Spleen (tissue), 11 donors: Measurements from ENCODE around the gene DLEC1. TPM values are rescaled to one million over a fixed set of nuclear protein-coding genes. Genes with fewer than 3 reads are reported as not detected.

Experiments used
- DNase-seq: peaks from one replicate; pipeline ENCODE4 v3.0.0-alpha.2; 2020
- H3K27ac ChIP-seq, 8 donors: fragments of 200-600 bp; sonication (generic) in 7 of 8; 1 replicate in 4 of 8; 2 replicates in 4 of 8; pipeline versions ENCODE4 v1.5.0 to v1.8.0; 2016 to 2021; ENCODE audit warnings: inconsistent platforms in 4 of 8, mild to moderate bottlenecking in 4 of 8, moderate library complexity in 1 of 8
- H3K27me3 ChIP-seq, 7 donors: fragments of 200-600 bp; sonication (generic) in 6 of 7; replicated peaks in 1 of 7; 1 replicate in 4 of 7; 2 replicates in 3 of 7; pipeline versions ENCODE4 v1.5.0 to v1.8.0; 2016 to 2021; ENCODE audit warnings: inconsistent platforms in 3 of 7, mild to moderate bottlenecking in 1 of 7
- H3K36me3 ChIP-seq, 6 donors: fragments of 200-600 bp; sonication (generic) in 5 of 6; 1 replicate in 4 of 6; 2 replicates in 2 of 6; pipeline versions ENCODE4 v1.5.0 to v1.8.0; 2016 to 2021; ENCODE audit warnings: inconsistent platforms in 2 of 6
- H3K4me1 ChIP-seq, 6 donors: fragments of 200-600 bp; sonication (generic) in 5 of 6; 1 replicate in 3 of 6; 2 replicates in 3 of 6; pipeline versions ENCODE4 v1.5.0 to v1.8.0; 2016 to 2021; ENCODE audit warnings: inconsistent platforms in 3 of 6
- H3K4me3 ChIP-seq, 8 donors: fragments of 200-600 bp; sonication (generic) in 7 of 8; 1 replicate in 4 of 8; 2 replicates in 4 of 8; pipeline versions ENCODE4 v1.5.0 to v1.8.0; 2016 to 2021; ENCODE audit warnings: inconsistent platforms in 4 of 8, mild to moderate bottlenecking in 4 of 8, moderate library complexity in 2 of 8
- H3K9me3 ChIP-seq, 8 donors: fragments of 200-600 bp; sonication (generic) in 7 of 8; 1 replicate in 4 of 8; 2 replicates in 4 of 8; pipeline versions ENCODE4 v1.5.0 to v1.8.0; 2016 to 2021; ENCODE audit warnings: inconsistent platforms in 4 of 8
- CTCF ChIP-seq, 11 experiments: fragments of 200-600 bp in 7 of 11; fragments of 450-650 bp in 4 of 11; sonication (generic) in 4 of 11; IDR thresholded peaks in 8 of 11; conservative IDR thresholded peaks in 3 of 11; 1 replicate in 7 of 11; 2 replicates in 4 of 11; pipeline versions ENCODE4 v1.4.0 to v1.8.0; 2016 to 2021; ENCODE audit warnings: antibody characterized with exemption in 11 of 11, inconsistent platforms in 4 of 11, mild to moderate bottlenecking in 1 of 11
- POLR2A ChIP-seq, 3 donors: fragments of 450-650 bp; IDR thresholded peaks; one replicate each; pipeline ENCODE4 v1.5.1; 2017; ENCODE audit warnings: antibody characterized with exemption in 3 of 3, mild to moderate bottlenecking in 1 of 3
- POLR2AphosphoS5 ChIP-seq, 3 donors: sonication (generic); formaldehyde crosslinking; IDR thresholded peaks; one replicate each; pipeline ENCODE4 v1.5.1; 2017; ENCODE audit warnings: antibody characterized with exemption in 3 of 3
- WGBS, 5 donors: extraction: QIAGEN DNeasy Blood & Tissue Kit in 3 of 5; methylation state at CpG; one replicate each; pipeline versions ENCODE4 v1.1.5 to v1.1.7; 2013 to 2018; 5-methylcytosine and 5-hydroxymethylcytosine counted together
- intact Hi-C: fragments of 100-400 bp; cut with DNase I; formaldehyde crosslinking; loops from one replicate; pipeline ENCODE4 v1.15.0; 2023; ENCODE audit warnings: low total_unique reads
- polyA plus RNA-seq, 3 donors: library from polyadenylated mRNA; stranded (reverse); fragments of 200-250 nt; gene quantifications; one replicate each; pipeline ENCODE4 v1.2.1, GENCODE V29; 2013
- total RNA-seq, 7 donors: library from RNA; depleted of rRNA in 3 of 7; stranded (reverse); fragments of >200 nt in 3 of 7; fragmentation: NEBNext Ultra II Directional in 4 of 7; extraction: Animal tissue kit (Norgen Biotek cat#: 25700) in 4 of 7; gene quantifications; one replicate each; pipeline versions ENCODE4 v1.1.0 to v1.2.1, GENCODE V29; 2016 to 2021
- donor health status: healthy with polysubstance abuse.
- donor health status: DM: no; HTN: no; CAD: no; lungs with moderate emphysema.
- donor health status: DM: no; HTN: no; CAD: no.
- donor health status: Bipolar disorder and iron deficiency.
- donor health status: healthy.
- donor health status: DM: no; HTN: no; CAD: no.
- donor health status: DM: yes; HTN: yes; CAD: no.

The DLEC1 gene
- total and polyA plus RNA-seq, 10 donors, result 0.36 to 2.3 (median 0.88) TPM

GRCh38 chr3:38016410-38016809 is 22.6 kb upstream of the DLEC1 start:
- 97 to 98% (median 98%) methylated on average over 13 of the region's 13 CpGs for WGBS, 5 donors
- peaks cover 0 to 71% (median 40%) of the 10 kb centered on the region in 6 donors for H3K36me3 ChIP-seq
- H3K27me3 ChIP-seq, result no peaks in the 10 kb centered on the region
- no peak for DNase-seq
- peaks cover 0 to 13% (median 11%) of the 10 kb centered on the region in 8 donors for H3K9me3 ChIP-seq
- H3K27ac ChIP-seq, result no peak overlapping the region
- no peak overlapping the region for H3K4me3 ChIP-seq
- intact Hi-C loops, result no loop called here
- peaks cover 0 to 27% (median 0%) of the 10 kb centered on the region in 6 donors for H3K4me1 ChIP-seq
- TF ChIP-seq POLR2AphosphoS5 (IDR thresholded peaks at IDR 0.05) (no peak), POLR2A (IDR thresholded peaks at IDR 0.05) (no peak), CTCF (IDR thresholded peaks at IDR 0.05 in 8 of 11, conservative IDR thresholded peaks at IDR 0.05 in 3 of 11) (no peak)

GRCh38 chr3:38016847-38017444 is 22.1 kb upstream of the DLEC1 start:
- no peak overlapping the region for H3K27ac ChIP-seq
- H3K36me3 ChIP-seq, result peaks cover 0 to 70% (median 40%) of the 10 kb centered on the region in 6 donors
- WGBS, 5 donors, result 57 to 95% (median 80%) methylated on average over 4 to 6 of the region's 6 CpGs
- H3K27me3 ChIP-seq, result no peaks in the 10 kb centered on the region
- intact Hi-C loops, result no loop called here
- H3K9me3 ChIP-seq, result peaks cover 0 to 13% (median 11%) of the 10 kb centered on the region in 8 donors
- peaks cover 0 to 27% (median 1%) of the 10 kb centered on the region in 6 donors for H3K4me1 ChIP-seq
- no peak for DNase-seq
- H3K4me3 ChIP-seq, result no peak overlapping the region
- TF ChIP-seq CTCF (IDR thresholded peaks at IDR 0.05 in 8 of 11, conservative IDR thresholded peaks at IDR 0.05 in 3 of 11) (no peak), POLR2A (IDR thresholded peaks at IDR 0.05) (no peak), POLR2AphosphoS5 (IDR thresholded peaks at IDR 0.05) (no peak)

- no peaks in the 10 kb centered on the region for H3K27me3 ChIP-seq
- TF ChIP-seq CTCF (IDR thresholded peaks at IDR 0.05 in 8 of 11, conservative IDR thresholded peaks at IDR 0.05 in 3 of 11) (no peak), POLR2AphosphoS5 (IDR thresholded peaks at IDR 0.05) (no peak), POLR2A (IDR thresholded peaks at IDR 0.05) (no peak)
- H3K27ac ChIP-seq, result no peak overlapping the region
- H3K9me3 ChIP-seq, result peaks cover 0 to 13% (median 11%) of the 10 kb centered on the region in 8 donors
- no peak for DNase-seq
- H3K36me3 ChIP-seq, result peaks cover 0 to 70% (median 40%) of the 10 kb centered on the region in 6 donors
- WGBS, 5 donors, result 67 to 90% (median 84%) methylated on average over 4 to 9 of the region's 9 CpGs
- intact Hi-C loops, result no loop called here
- H3K4me3 ChIP-seq, result no peak overlapping the region
- peaks cover 0 to 34% (median 5%) of the 10 kb centered on the region in 6 donors for H3K4me1 ChIP-seq
These were observed 21.3 kb upstream of the DLEC1 start for GRCh38 chr3:38017445-38018295.
